Measurements from ENCODE around the gene FARS2. TPM values are rescaled to one million over a fixed set of nuclear protein-coding genes. Genes with fewer than 3 reads are reported as not detected.

Gene FARS2
- total and polyA plus RNA-seq, 9 of the 15 experiments (the other 6 are each of a cell fraction or from before 2014, with no cell fraction given): 16.5 to 62.2 (median 27.0) TPM

DNA sequence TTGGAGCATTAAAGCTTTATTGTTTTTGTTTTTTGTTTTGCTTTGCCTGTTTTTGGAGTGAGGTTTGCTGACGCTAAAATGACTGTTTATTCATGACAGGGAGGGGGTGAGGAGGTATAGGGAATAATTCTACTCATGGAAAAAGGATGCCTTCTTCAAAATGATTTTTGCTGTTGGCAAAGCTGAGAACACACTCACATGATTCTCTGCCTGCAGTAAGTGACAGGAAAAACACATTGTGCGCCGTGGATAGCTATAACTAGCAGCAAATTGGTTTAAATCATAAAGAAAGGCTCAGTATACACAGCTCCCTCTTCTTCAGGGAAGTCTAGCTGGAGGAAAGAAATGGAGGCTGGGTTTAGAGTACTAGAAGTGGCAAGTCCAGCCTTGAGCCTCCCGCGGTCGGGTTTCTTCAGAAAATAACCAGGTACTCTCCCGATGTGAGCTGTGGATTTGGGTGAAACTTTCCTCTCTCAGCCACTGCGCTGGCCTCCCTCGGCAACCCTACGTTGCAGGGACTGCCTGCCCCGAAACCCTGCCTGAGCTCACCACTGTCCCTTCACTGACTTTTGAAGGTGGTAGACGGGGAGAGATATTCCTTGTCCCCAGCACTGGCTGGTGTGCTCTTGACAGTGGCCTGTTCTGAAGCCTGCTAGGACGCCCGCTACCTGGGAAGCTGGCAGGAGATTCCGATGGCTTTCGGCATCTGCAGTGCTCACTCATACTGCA, 467.2 kb downstream of the FARS2 start:
- Histone ChIP-seq H3K27ac (ENCODE audit: extremely low read depth, low read depth, low read length) (no peak overlapping the region), H2AFZ (ENCODE audit: low read depth, low read length) (no peak overlapping the region), H3K27me3 (ENCODE audit: control insufficient read depth in 2 of 2, insufficient read depth in 2 of 2, low read length in 2 of 2) (peaks cover 12 to 67% of the 10 kb centered on the region in 2 experiments), H4K20me1 (replicated peaks; ENCODE audit: control insufficient read depth, insufficient read depth, low read length) (peaks cover 26% of the 10 kb centered on the region; the same call in 1 of the 2 replicates), H3K36me3 (ENCODE audit: control insufficient read depth, insufficient read depth, low read length) (no peaks in the 10 kb centered on the region), H3K4me1 (replicated peaks in 1 of 2; ENCODE audit: control insufficient read depth in 2 of 2, insufficient read depth in 2 of 2, low read length in 2 of 2) (peaks cover 0 to 3% of the 10 kb centered on the region in 2 experiments; a peak in 1 of 5 replicates), H3K4me3 (no peak overlapping the region), H3K4me2 (ENCODE audit: insufficient read depth, low read length) (no peak overlapping the region), H3K9me3 (replicated peaks; ENCODE audit: control insufficient read depth, insufficient read depth, low read depth, low read length) (no peaks in the 10 kb centered on the region), H3K79me2 (ENCODE audit: control insufficient read depth, insufficient read depth, low read length) (no peaks in the 10 kb centered on the region), H3K9ac (ENCODE audit: insufficient read depth in 1 of 2, low read depth in 2 of 2, low read length in 2 of 2) (no peak overlapping the region; a peak in 1 of 4 replicates), H3K9me1 (ENCODE audit: control insufficient read depth, insufficient read depth, low read length) (no peaks in the 10 kb centered on the region)
- CTCF ChIA-PET (ENCODE audit: low intra/inter-chr PET ratio): no interaction called here
- no peak for TF ChIP-seq CSDE1 (IDR thresholded peaks at IDR 0.05)
- no peak for TF ChIP-seq ZNF232 (CRISPR knock-in tag; IDR thresholded peaks at IDR 0.05)
- TF ChIP-seq, protein P1, sequence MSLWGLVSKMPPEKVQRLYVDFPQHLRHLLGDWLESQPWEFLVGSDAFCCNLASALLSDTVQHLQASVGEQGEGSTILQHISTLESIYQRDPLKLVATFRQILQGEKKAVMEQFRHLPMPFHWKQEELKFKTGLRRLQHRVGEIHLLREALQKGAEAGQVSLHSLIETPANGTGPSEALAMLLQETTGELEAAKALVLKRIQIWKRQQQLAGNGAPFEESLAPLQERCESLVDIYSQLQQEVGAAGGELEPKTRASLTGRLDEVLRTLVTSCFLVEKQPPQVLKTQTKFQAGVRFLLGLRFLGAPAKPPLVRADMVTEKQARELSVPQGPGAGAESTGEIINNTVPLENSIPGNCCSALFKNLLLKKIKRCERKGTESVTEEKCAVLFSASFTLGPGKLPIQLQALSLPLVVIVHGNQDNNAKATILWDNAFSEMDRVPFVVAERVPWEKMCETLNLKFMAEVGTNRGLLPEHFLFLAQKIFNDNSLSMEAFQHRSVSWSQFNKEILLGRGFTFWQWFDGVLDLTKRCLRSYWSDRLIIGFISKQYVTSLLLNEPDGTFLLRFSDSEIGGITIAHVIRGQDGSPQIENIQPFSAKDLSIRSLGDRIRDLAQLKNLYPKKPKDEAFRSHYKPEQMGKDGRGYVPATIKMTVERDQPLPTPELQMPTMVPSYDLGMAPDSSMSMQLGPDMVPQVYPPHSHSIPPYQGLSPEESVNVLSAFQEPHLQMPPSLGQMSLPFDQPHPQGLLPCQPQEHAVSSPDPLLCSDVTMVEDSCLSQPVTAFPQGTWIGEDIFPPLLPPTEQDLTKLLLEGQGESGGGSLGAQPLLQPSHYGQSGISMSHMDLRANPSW (CRISPR knock-in tag; IDR thresholded peaks at IDR 0.05): no peak
- no peak for TF ChIP-seq ILK (tag; IDR thresholded peaks at IDR 0.05; ENCODE audit: borderline replicate concordance, low read depth)
- no peak for TF ChIP-seq PML (IDR thresholded peaks at IDR 0.05; ENCODE audit: low read length)
- TF ChIP-seq SP2 (IDR thresholded peaks at IDR 0.05; ENCODE audit: extremely low read depth, low read depth, low read length, poor library complexity, severe bottlenecking): no peak
- TF ChIP-seq, protein P2, sequence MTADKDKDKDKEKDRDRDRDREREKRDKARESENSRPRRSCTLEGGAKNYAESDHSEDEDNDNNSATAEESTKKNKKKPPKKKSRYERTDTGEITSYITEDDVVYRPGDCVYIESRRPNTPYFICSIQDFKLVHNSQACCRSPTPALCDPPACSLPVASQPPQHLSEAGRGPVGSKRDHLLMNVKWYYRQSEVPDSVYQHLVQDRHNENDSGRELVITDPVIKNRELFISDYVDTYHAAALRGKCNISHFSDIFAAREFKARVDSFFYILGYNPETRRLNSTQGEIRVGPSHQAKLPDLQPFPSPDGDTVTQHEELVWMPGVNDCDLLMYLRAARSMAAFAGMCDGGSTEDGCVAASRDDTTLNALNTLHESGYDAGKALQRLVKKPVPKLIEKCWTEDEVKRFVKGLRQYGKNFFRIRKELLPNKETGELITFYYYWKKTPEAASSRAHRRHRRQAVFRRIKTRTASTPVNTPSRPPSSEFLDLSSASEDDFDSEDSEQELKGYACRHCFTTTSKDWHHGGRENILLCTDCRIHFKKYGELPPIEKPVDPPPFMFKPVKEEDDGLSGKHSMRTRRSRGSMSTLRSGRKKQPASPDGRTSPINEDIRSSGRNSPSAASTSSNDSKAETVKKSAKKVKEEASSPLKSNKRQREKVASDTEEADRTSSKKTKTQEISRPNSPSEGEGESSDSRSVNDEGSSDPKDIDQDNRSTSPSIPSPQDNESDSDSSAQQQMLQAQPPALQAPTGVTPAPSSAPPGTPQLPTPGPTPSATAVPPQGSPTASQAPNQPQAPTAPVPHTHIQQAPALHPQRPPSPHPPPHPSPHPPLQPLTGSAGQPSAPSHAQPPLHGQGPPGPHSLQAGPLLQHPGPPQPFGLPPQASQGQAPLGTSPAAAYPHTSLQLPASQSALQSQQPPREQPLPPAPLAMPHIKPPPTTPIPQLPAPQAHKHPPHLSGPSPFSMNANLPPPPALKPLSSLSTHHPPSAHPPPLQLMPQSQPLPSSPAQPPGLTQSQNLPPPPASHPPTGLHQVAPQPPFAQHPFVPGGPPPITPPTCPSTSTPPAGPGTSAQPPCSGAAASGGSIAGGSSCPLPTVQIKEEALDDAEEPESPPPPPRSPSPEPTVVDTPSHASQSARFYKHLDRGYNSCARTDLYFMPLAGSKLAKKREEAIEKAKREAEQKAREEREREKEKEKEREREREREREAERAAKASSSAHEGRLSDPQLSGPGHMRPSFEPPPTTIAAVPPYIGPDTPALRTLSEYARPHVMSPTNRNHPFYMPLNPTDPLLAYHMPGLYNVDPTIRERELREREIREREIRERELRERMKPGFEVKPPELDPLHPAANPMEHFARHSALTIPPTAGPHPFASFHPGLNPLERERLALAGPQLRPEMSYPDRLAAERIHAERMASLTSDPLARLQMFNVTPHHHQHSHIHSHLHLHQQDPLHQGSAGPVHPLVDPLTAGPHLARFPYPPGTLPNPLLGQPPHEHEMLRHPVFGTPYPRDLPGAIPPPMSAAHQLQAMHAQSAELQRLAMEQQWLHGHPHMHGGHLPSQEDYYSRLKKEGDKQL (CRISPR knock-in tag; IDR thresholded peaks at IDR 0.05; ENCODE audit: borderline replicate concordance): no peak
- no peak for TF ChIP-seq KAT7 (CRISPR knock-in tag; IDR thresholded peaks at IDR 0.05; ENCODE audit: borderline replicate concordance)
- BruUV-seq (replicated peaks): no TSS peak
- DNase-seq (ENCODE audit: extremely low read depth in 1 of 4, low spot score in 3 of 4): no peak
- no peak for FAIRE-seq
- POLR2A ChIA-PET: interaction anchor here (0.8 to 1.3 kb wide), 4 partner anchors 10 to 47 kb away, joined by 3 to 4 read pairs (median 3); no protein-coding TSS in a partner anchor
- WGBS (ENCODE audit: insufficient coverage, low coverage, missing lambda C conversion rate): 46% methylated on average over 16 of the region's 16 CpGs
- in situ Hi-C loops (cut with MboI) (no loop called here), intact Hi-C loops (cut with micrococcal nuclease) (no loop called here)
- no peak for ATAC-seq
